Measurements from ENCODE around the gene TSPAN9.

The TSPAN9 gene

GRCh38 chr12:3263282-3263681 is 186.1 kb downstream of the TSPAN9 start:
- no peak overlapping the region for H3K27ac ChIP-seq
- H3K27me3 ChIP-seq (replicated peaks) = no peaks in the 10 kb centered on the region
- DNase-seq = no peak
- H3K36me3 ChIP-seq (replicated peaks) = no peaks in the 10 kb centered on the region
- no peak for TF ChIP-seq CTCF (IDR thresholded peaks at IDR 0.05; ENCODE audit: low read depth, low read length, missing control alignments)
- no peak overlapping the region for H3K4me3 ChIP-seq (ENCODE audit: low read depth, low read length)
- in situ Hi-C loops (cut with HindIII; ENCODE audit: low pct_ligation_motif_present, low sequenced_read_pairs) = no loop called here

GRCh38 chr12:3263939-3264922 is 187.1 kb downstream of the TSPAN9 start:
- no peaks in the 10 kb centered on the region for H3K27me3 ChIP-seq (replicated peaks)
- no peak for TF ChIP-seq CTCF (IDR thresholded peaks at IDR 0.05; ENCODE audit: low read depth, low read length, missing control alignments)
- in situ Hi-C loops (cut with HindIII; ENCODE audit: low pct_ligation_motif_present, low sequenced_read_pairs) = no loop called here
- no peak for DNase-seq
- H3K27ac ChIP-seq = no peak overlapping the region
- H3K4me3 ChIP-seq (ENCODE audit: low read depth, low read length) = no peak overlapping the region
- H3K36me3 ChIP-seq (replicated peaks) = no peaks in the 10 kb centered on the region

GRCh38 chr12:3265406-3265805 is 188.2 kb downstream of the TSPAN9 start:
- Histone ChIP-seq H3K27me3 (replicated peaks) (no peaks in the 10 kb centered on the region), H3K4me3 (ENCODE audit: low read depth, low read length) (no peak overlapping the region), H3K36me3 (replicated peaks) (no peaks in the 10 kb centered on the region), H3K27ac (no peak overlapping the region)
- in situ Hi-C loops (cut with HindIII; ENCODE audit: low pct_ligation_motif_present, low sequenced_read_pairs) = no loop called here
- DNase-seq = no peak
- TF ChIP-seq CTCF (IDR thresholded peaks at IDR 0.05; ENCODE audit: low read depth, low read length, missing control alignments) = no peak

- in situ Hi-C loops (cut with HindIII; ENCODE audit: low pct_ligation_motif_present, low sequenced_read_pairs) = no loop called here
- TF ChIP-seq CTCF (IDR thresholded peaks at IDR 0.05; ENCODE audit: low read depth, low read length, missing control alignments) = no peak
- Histone ChIP-seq H3K27ac (no peak overlapping the region), H3K27me3 (replicated peaks) (no peaks in the 10 kb centered on the region), H3K36me3 (replicated peaks) (no peaks in the 10 kb centered on the region), H3K4me3 (ENCODE audit: low read depth, low read length) (no peak overlapping the region)
- DNase-seq = no peak
Observed at GRCh38 chr12:3266638-3267037, 189.5 kb downstream of the TSPAN9 start.

GRCh38 chr12:3267690-3268089 is 190.5 kb downstream of the TSPAN9 start:
- no peak overlapping the region for H3K4me3 ChIP-seq (ENCODE audit: low read depth, low read length)
- TF ChIP-seq CTCF (IDR thresholded peaks at IDR 0.05; ENCODE audit: low read depth, low read length, missing control alignments) = no peak
- no peak overlapping the region for H3K27ac ChIP-seq
- H3K27me3 ChIP-seq (replicated peaks) = no peaks in the 10 kb centered on the region
- DNase-seq = no peak
- no peaks in the 10 kb centered on the region for H3K36me3 ChIP-seq (replicated peaks)
- in situ Hi-C loops (cut with HindIII; ENCODE audit: low pct_ligation_motif_present, low sequenced_read_pairs) = no loop called here

Data from brain microvascular endothelial cell (primary cell).